ENCODE measurements around the gene NFATC2IP.

DNA sequence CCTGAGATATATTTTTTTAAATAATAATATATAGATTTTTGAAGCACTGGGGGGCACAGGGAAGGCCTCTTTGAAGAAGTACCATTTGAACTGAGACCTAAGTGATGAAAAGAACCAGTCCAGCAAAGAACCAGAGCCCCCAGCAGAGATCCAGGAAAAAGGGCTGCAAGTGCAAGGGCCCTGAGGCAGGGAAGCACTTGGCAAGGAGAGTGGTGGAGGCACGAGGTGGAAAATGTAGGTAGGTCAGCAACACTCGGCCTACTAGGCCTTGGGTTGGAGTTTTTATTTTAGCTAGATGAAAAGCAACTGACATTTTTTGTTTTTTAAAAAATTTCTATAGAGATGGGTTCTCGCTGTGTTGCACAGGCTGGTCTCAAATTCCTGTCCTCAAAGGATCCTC lies 20.5 kb upstream of the NFATC2IP start:
- TF ChIP-seq MAX (IDR thresholded peaks at IDR 0.05) = no peak
- TF ChIP-seq TAF1 (conservative IDR thresholded peaks at IDR 0.05) = no peak
- TF ChIP-seq, protein P1, sequence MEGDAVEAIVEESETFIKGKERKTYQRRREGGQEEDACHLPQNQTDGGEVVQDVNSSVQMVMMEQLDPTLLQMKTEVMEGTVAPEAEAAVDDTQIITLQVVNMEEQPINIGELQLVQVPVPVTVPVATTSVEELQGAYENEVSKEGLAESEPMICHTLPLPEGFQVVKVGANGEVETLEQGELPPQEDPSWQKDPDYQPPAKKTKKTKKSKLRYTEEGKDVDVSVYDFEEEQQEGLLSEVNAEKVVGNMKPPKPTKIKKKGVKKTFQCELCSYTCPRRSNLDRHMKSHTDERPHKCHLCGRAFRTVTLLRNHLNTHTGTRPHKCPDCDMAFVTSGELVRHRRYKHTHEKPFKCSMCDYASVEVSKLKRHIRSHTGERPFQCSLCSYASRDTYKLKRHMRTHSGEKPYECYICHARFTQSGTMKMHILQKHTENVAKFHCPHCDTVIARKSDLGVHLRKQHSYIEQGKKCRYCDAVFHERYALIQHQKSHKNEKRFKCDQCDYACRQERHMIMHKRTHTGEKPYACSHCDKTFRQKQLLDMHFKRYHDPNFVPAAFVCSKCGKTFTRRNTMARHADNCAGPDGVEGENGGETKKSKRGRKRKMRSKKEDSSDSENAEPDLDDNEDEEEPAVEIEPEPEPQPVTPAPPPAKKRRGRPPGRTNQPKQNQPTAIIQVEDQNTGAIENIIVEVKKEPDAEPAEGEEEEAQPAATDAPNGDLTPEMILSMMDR (IDR thresholded peaks at IDR 0.05; ENCODE audit: low read depth, low read length, missing input control) = no peak
- no peak for TF ChIP-seq GABPA (IDR thresholded peaks at IDR 0.05 in 1 of 2, conservative IDR thresholded peaks at IDR 0.05 in 1 of 2)
- TF ChIP-seq SP1 (IDR thresholded peaks at IDR 0.05) = no peak
- TF ChIP-seq RAD21 (IDR thresholded peaks at IDR 0.05) = no peak
- TF ChIP-seq, protein P2, sequence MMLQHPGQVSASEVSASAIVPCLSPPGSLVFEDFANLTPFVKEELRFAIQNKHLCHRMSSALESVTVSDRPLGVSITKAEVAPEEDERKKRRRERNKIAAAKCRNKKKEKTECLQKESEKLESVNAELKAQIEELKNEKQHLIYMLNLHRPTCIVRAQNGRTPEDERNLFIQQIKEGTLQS (IDR thresholded peaks at IDR 0.05) = no peak
- no peak for TF ChIP-seq YY1 (IDR thresholded peaks at IDR 0.05)

All from liver (tissue), 3 donors.